GM12878 (cell line): ENCODE results near the gene IL20RB. TPM values are rescaled to one million over a fixed set of nuclear protein-coding genes. Genes with fewer than 3 reads are reported as not detected.

ENCODE experiments used
- ATF3 ChIP-seq: IDR thresholded peaks from 2 replicates; pipeline ENCODE4 v1.6.1; 2011; ENCODE audit warnings: low read depth, mild to moderate bottlenecking, low read length, moderate library complexity, borderline replicate concordance; ENCODE audit errors: extremely low read depth
- ATF7 ChIP-seq: fragments of 450-650 bp; IDR thresholded peaks from 2 replicates; pipeline ENCODE4 v1.6.1; 2016; ENCODE audit warnings: low read depth, mild to moderate bottlenecking
- FOXK2 ChIP-seq: fragments of 450-650 bp; IDR thresholded peaks from 2 replicates; pipeline ENCODE4 v1.6.1; 2017; ENCODE audit warnings: mild to moderate bottlenecking, moderate library complexity
- JUNB ChIP-seq: IDR thresholded peaks from 2 replicates; pipeline ENCODE4 v1.6.1; 2016; ENCODE audit warnings: antibody characterized with exemption, mild to moderate bottlenecking
- PAX5 ChIP-seq: IDR thresholded peaks from 2 replicates; pipeline ENCODE4 v1.6.1; 2011; ENCODE audit warnings: low read depth, low read length, borderline replicate concordance
- PBX3 ChIP-seq: IDR thresholded peaks from 2 replicates; pipeline ENCODE4 v1.6.1; 2011; ENCODE audit warnings: mild to moderate bottlenecking, low read depth, low read length, moderate library complexity; ENCODE audit not compliant: insufficient replicate concordance
- PML ChIP-seq: IDR thresholded peaks from 2 replicates; pipeline ENCODE4 v1.6.1; 2012; ENCODE audit warnings: low read length, inconsistent platforms
- ZNF24 ChIP-seq: fragments of 450-650 bp; IDR thresholded peaks from 2 replicates; pipeline ENCODE4 v1.6.1; 2017; ENCODE audit warnings: antibody characterized with exemption, mild to moderate bottlenecking
- ZNF592 ChIP-seq: fragments of 450-650 bp; IDR thresholded peaks from 2 replicates; pipeline ENCODE4 v1.6.1; 2017; ENCODE audit warnings: mild to moderate bottlenecking, moderate library complexity
- polyA plus RNA-seq, 11 experiments: library from polyadenylated mRNA; depleted of rRNA in 4 of 11; unstranded in 6 of 11; stranded (reverse) in 5 of 11; fragments of >200 nt; fragmentation: Nextera tagmentation in 4 of 11; fragmentation: Illumina TruSeq in 1 of 11; extraction: Ambion mirVana in 4 of 11; extraction: Trizol in 1 of 11; gene quantifications; 1 replicate in 1 of 11; 2 replicates in 10 of 11; pipeline versions ENCODE4 v1.2.1 to v1.2.3, GENCODE V29; 2011 to 2016; ENCODE audit warnings: inconsistent platforms in 2 of 11, missing spikeins in 2 of 11, low read depth in 1 of 11
- total RNA-seq, 4 experiments: library from RNA; depleted of rRNA in 3 of 4; stranded (reverse); fragments of >200 nt in 3 of 4; fragmentation: Illumina TruSeq in 1 of 4; extraction: Trizol in 1 of 4; gene quantifications; 2 replicates each; pipeline versions ENCODE4 v1.2.1 to v1.2.3, GENCODE V29; 2013 to 2021
- TF ChIP-seq, protein P1 (sequence below): IDR thresholded peaks from 2 replicates; pipeline ENCODE4 v1.6.1; 2012; ENCODE audit warnings: improper control_type of control experiment, low read depth, low read length; ENCODE audit not compliant: insufficient replicate concordance
- TF ChIP-seq, protein P2 (sequence below): IDR thresholded peaks from 2 replicates; pipeline ENCODE4 v1.6.1; 2012; ENCODE audit warnings: mild to moderate bottlenecking, low read depth, low read length

Gene IL20RB
- total and polyA plus RNA-seq, 10 of the 15 experiments (the other 5 are each of a cell fraction or from before 2014, with no cell fraction given) = 0.21 to 1.1 (median 0.54) TPM

GRCh38 chr3:137013951-137014688, 56.3 kb downstream of the IL20RB start (continued):
- TF ChIP-seq ZNF592 = 0 out of 2 replicates have a peak, but pooled peaks have one; percentile 46
- TF ChIP-seq FOXK2 = no peak
- no peak for TF ChIP-seq ATF7
- peak; percentile 44; the same call in 1 of the 2 replicates for TF ChIP-seq ZNF24
- no peak for TF ChIP-seq PAX5
- no peak for TF ChIP-seq PML
- no peak for TF ChIP-seq ATF3
- TF ChIP-seq, protein P1, sequence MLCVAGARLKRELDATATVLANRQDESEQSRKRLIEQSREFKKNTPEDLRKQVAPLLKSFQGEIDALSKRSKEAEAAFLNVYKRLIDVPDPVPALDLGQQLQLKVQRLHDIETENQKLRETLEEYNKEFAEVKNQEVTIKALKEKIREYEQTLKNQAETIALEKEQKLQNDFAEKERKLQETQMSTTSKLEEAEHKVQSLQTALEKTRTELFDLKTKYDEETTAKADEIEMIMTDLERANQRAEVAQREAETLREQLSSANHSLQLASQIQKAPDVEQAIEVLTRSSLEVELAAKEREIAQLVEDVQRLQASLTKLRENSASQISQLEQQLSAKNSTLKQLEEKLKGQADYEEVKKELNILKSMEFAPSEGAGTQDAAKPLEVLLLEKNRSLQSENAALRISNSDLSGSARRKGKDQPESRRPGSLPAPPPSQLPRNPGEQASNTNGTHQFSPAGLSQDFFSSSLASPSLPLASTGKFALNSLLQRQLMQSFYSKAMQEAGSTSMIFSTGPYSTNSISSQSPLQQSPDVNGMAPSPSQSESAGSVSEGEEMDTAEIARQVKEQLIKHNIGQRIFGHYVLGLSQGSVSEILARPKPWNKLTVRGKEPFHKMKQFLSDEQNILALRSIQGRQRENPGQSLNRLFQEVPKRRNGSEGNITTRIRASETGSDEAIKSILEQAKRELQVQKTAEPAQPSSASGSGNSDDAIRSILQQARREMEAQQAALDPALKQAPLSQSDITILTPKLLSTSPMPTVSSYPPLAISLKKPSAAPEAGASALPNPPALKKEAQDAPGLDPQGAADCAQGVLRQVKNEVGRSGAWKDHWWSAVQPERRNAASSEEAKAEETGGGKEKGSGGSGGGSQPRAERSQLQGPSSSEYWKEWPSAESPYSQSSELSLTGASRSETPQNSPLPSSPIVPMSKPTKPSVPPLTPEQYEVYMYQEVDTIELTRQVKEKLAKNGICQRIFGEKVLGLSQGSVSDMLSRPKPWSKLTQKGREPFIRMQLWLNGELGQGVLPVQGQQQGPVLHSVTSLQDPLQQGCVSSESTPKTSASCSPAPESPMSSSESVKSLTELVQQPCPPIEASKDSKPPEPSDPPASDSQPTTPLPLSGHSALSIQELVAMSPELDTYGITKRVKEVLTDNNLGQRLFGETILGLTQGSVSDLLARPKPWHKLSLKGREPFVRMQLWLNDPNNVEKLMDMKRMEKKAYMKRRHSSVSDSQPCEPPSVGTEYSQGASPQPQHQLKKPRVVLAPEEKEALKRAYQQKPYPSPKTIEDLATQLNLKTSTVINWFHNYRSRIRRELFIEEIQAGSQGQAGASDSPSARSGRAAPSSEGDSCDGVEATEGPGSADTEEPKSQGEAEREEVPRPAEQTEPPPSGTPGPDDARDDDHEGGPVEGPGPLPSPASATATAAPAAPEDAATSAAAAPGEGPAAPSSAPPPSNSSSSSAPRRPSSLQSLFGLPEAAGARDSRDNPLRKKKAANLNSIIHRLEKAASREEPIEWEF = no peak
- TF ChIP-seq, protein P2, sequence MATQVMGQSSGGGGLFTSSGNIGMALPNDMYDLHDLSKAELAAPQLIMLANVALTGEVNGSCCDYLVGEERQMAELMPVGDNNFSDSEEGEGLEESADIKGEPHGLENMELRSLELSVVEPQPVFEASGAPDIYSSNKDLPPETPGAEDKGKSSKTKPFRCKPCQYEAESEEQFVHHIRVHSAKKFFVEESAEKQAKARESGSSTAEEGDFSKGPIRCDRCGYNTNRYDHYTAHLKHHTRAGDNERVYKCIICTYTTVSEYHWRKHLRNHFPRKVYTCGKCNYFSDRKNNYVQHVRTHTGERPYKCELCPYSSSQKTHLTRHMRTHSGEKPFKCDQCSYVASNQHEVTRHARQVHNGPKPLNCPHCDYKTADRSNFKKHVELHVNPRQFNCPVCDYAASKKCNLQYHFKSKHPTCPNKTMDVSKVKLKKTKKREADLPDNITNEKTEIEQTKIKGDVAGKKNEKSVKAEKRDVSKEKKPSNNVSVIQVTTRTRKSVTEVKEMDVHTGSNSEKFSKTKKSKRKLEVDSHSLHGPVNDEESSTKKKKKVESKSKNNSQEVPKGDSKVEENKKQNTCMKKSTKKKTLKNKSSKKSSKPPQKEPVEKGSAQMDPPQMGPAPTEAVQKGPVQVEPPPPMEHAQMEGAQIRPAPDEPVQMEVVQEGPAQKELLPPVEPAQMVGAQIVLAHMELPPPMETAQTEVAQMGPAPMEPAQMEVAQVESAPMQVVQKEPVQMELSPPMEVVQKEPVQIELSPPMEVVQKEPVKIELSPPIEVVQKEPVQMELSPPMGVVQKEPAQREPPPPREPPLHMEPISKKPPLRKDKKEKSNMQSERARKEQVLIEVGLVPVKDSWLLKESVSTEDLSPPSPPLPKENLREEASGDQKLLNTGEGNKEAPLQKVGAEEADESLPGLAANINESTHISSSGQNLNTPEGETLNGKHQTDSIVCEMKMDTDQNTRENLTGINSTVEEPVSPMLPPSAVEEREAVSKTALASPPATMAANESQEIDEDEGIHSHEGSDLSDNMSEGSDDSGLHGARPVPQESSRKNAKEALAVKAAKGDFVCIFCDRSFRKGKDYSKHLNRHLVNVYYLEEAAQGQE = no peak
- no peak for TF ChIP-seq PBX3
- no peak for TF ChIP-seq JUNB
